Activated T-cell treated with anti-CD3 and anti-CD28 coated beads, Interleukin-2, amount 50 U/mL, for 4 hours (primary cell): Measurements from ENCODE around the gene GUCY1B1. TPM values are rescaled to one million over a fixed set of nuclear protein-coding genes. Genes with fewer than 3 reads are reported as not detected.

Experiments used
- ATAC-seq, 2 donors: fragments of 200-7000 bp; cut with Tn5 transposase; one replicate each; pipeline ENCODE4 v1.10.0; 2021
- DNase-seq: peaks from one replicate; pipeline ENCODE4 v3.0.0-alpha.2; 2020
- H3K27me3 Mint-ChIP-seq: one replicate; pipeline ENCODE4 v1.8.0; 2021; ENCODE audit warnings: low read depth, mixed read lengths
- H3K36me3 Mint-ChIP-seq: one replicate; pipeline ENCODE4 v1.8.0; 2022; ENCODE audit warnings: mixed read lengths; ENCODE audit not compliant: insufficient read depth
- H3K4me1 Mint-ChIP-seq: one replicate; pipeline ENCODE4 v1.8.0; 2021; ENCODE audit warnings: low read depth, mixed read lengths
- H3K4me3 Mint-ChIP-seq: one replicate; pipeline ENCODE4 v1.8.0; 2021; ENCODE audit warnings: mild to moderate bottlenecking, moderate library complexity, mixed read lengths
- H3K9me3 Mint-ChIP-seq: one replicate; pipeline ENCODE4 v1.8.0; 2021; ENCODE audit warnings: mixed read lengths
- total RNA-seq, 3 donors: library from RNA; stranded (reverse); gene quantifications; one replicate each; pipeline ENCODE4 v1.2.1, GENCODE V29; 2021

Gene GUCY1B1
- total RNA-seq, 3 donors from 2014 or later = 0.14 to 0.55 (median 0.51) TPM

DNA sequence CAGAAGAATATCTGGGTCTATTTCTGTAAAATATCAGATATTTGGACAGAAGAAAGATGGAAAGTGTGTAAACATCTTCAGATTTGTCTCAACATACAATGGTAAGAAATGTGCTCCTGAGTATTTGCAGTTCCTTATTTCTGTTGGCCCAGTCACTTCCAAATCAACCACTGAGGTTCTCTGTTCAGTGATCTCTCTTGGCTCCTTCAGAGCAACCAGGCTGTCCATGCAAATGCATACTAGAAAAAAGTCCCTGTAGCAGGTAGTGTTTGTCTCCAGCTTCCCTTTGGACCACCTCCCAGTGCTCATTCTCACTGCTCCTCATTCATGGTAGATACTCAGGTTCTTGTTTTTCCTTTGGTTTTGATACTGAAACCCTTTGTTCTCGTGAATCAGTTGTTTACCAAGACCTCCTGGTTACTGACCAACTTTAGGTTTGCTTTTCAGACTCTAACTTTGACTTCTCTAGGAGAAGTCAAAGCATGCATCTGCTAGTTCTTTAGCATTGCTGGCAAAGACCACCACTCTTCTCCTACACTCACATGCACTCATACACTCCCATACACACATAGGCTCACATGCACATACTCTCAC lies 78.5 kb downstream of the GUCY1B1 start:
- ATAC-seq = no peak
- Mint-ChIP-seq H3K9me3 (no peaks in the 10 kb centered on the region), H3K36me3 (no peaks in the 10 kb centered on the region), H3K27me3 (peaks cover 7% of the 10 kb centered on the region), H3K4me3 (no peak overlapping the region), H3K4me1 (no peaks in the 10 kb centered on the region)
- DNase-seq = no peak

DNA sequence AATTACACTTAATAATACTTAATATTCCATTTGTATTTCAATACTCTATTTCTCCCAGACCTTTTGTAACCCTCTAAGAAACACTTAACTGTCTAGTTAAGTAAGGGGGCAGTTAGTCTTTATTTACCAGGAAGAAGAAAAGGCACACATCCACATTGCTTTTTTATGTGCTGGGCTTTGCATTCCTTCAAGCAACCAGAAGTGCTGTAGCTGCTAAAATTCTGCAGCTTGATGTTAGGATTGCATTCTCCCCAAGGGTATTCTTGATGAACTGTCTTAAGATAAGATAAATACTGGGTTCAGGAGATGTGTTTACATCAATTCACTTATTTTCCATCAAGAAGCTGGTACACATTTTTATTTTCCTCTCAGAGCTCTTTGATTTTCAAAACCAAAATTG lies 83.3 kb downstream of the GUCY1B1 start:
- no peaks in the 10 kb centered on the region for H3K9me3 Mint-ChIP-seq
- H3K36me3 Mint-ChIP-seq = no peaks in the 10 kb centered on the region
- no peak overlapping the region for H3K4me3 Mint-ChIP-seq
- H3K27me3 Mint-ChIP-seq = peaks cover 5% of the 10 kb centered on the region
- no peaks in the 10 kb centered on the region for H3K4me1 Mint-ChIP-seq
- DNase-seq = no peak
- ATAC-seq = no peak

DNA sequence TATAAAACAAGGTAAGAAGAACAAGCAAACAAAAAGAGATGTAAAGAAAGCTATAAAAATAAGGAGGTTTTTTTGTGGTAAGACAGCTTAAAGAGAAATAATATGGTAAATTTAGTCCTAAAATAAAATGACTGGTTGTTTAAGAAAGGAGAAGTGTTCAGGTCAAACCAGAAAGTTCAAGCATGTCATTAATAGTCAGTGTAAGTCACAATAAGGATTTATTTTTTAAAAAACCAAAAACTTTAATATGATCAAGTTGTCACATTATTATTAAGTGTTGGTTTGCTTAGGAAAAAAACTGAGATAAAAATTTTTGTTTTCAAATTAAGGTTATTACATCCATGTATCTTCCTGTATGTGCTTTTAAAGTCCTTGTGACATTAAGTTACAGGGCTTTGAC lies 88.1 kb downstream of the GUCY1B1 start:
- Mint-ChIP-seq H3K27me3 (no peaks in the 10 kb centered on the region), H3K4me1 (no peaks in the 10 kb centered on the region), H3K4me3 (no peak overlapping the region), H3K9me3 (peaks cover 5% of the 10 kb centered on the region), H3K36me3 (no peaks in the 10 kb centered on the region)
- no peak for ATAC-seq
- DNase-seq = no peak

GRCh38 chr4:155849042-155849441 lies 90.2 kb downstream of the GUCY1B1 start:
- ATAC-seq = no peak
- H3K9me3 Mint-ChIP-seq = peaks cover 5% of the 10 kb centered on the region
- DNase-seq = no peak
- H3K4me3 Mint-ChIP-seq = no peak overlapping the region
- no peaks in the 10 kb centered on the region for H3K36me3 Mint-ChIP-seq
- no peaks in the 10 kb centered on the region for H3K27me3 Mint-ChIP-seq
- no peaks in the 10 kb centered on the region for H3K4me1 Mint-ChIP-seq

- H3K9me3 Mint-ChIP-seq = peaks cover 5% of the 10 kb centered on the region
- no peak for DNase-seq
- ATAC-seq = no peak
- no peaks in the 10 kb centered on the region for H3K4me1 Mint-ChIP-seq
- H3K36me3 Mint-ChIP-seq = no peaks in the 10 kb centered on the region
- H3K4me3 Mint-ChIP-seq = no peak overlapping the region
- no peaks in the 10 kb centered on the region for H3K27me3 Mint-ChIP-seq
These were observed 94.4 kb downstream of the GUCY1B1 start for GRCh38 chr4:155853189-155853588.

GRCh38 chr4:155854582-155855226 lies 95.9 kb downstream of the GUCY1B1 start:
- H3K9me3 Mint-ChIP-seq = peaks cover 3% of the 10 kb centered on the region
- H3K27me3 Mint-ChIP-seq = no peaks in the 10 kb centered on the region
- H3K36me3 Mint-ChIP-seq = no peaks in the 10 kb centered on the region
- no peaks in the 10 kb centered on the region for H3K4me1 Mint-ChIP-seq
- no peak overlapping the region for H3K4me3 Mint-ChIP-seq
- DNase-seq (no peak), ATAC-seq (no peak)

DNA sequence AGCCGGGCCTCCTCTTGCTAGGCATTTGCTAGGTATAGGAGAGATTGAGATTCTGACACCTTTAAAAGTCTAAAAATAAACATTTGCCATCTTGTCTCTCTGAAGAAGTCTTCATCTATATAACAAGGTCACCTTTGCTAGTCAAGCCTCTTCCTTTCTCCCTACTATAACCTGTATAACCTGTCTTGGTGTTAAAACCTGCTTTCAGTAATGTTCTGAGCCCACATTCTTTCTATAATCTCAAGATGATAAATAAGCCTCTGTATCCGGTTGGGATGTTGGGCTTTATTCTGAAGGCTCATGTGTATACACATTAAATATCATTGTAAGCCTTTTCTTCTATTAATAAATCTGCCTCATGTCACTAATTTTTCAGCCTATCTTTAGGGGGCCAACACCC lies 97.1 kb downstream of the GUCY1B1 start:
- Mint-ChIP-seq H3K9me3 (no peaks in the 10 kb centered on the region), H3K4me1 (no peaks in the 10 kb centered on the region), H3K36me3 (no peaks in the 10 kb centered on the region), H3K27me3 (no peaks in the 10 kb centered on the region), H3K4me3 (no peak overlapping the region)
- ATAC-seq = no peak
- no peak for DNase-seq

Other genes with a start within 250 kb of the GUCY1B1 start
- under 1 TPM in 2 of 3 donors, not detected in 1; 0.26 to 0.30 TPM for gene GUCY1A1, start 92.2 kb upstream of the GUCY1B1 start, total RNA-seq
- gene ASIC5, start 107.3 kb downstream of the GUCY1B1 start, total RNA-seq = not detected
- under 1 TPM in 1 of 3 donors, not detected in 2; 0.16 TPM for gene TDO2, start 144.7 kb downstream of the GUCY1B1 start, total RNA-seq
- 1 to 10 TPM; 1.1 to 2.0 (median 1.3) TPM for gene CTSO, start 194.8 kb downstream of the GUCY1B1 start, total RNA-seq